ENCODE measurements around the gene AKT1. TPM values are rescaled to one million over a fixed set of nuclear protein-coding genes. Genes with fewer than 3 reads are reported as not detected.
A peak's percentile ranks its signal among the peaks of the same experiment; 100 is the strongest.

AKT1 gene
- total RNA-seq, 1 donor from 2014 or later, result 112 TPM

DNA sequence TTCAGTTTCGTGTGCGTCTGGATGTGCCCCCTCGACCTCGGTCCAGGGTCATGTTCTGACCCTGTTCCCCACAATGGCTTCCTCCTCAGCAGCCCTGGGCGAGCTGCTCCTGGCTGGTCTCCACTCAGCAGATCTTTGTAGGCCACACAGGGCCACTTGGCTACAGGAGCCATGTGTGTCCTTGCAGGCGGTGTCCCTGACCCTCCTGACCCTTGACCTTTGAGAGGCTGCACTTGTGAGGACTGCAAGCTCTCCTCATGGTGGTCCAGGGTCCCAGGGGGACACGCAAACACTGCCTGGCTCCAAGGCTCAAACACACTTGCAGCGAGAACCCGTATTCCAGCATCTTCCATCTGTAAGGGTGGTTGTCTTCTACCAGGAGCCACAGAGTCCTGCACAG lies 50.1 kb downstream of the AKT1 start:
- Histone ChIP-seq H3K9me3 (no peaks in the 10 kb centered on the region), H3K27me3 (no peaks in the 10 kb centered on the region), H3K36me3 (peaks cover 45 to 48% of the 10 kb centered on the region in 2 donors), H3K4me1 (peaks cover 37 to 52% of the 10 kb centered on the region in 2 donors), H3K27ac (peak overlapping the region; percentile 87 to 92), H3K4me3 (no peak overlapping the region)
- intact Hi-C loops (cut with DNase I), result loop anchor here (10.0 kb wide), 1 partner anchor 901 kb away; the partner anchor contains the start of gene PPP1R13B
- TF ChIP-seq CTCF (IDR thresholded peaks at IDR 0.05), result no peak
- no peak for DNase-seq (ENCODE audit: low spot score in 2 of 2)

GRCh38 chr14:104744484-104744883 lies 51.1 kb downstream of the AKT1 start:
- intact Hi-C loops (cut with DNase I), result loop anchor here (10.0 kb wide), 1 partner anchor 900 kb away; the partner anchor contains the start of gene PPP1R13B
- Histone ChIP-seq H3K9me3 (no peaks in the 10 kb centered on the region), H3K27me3 (no peaks in the 10 kb centered on the region), H3K4me1 (peaks cover 34 to 43% of the 10 kb centered on the region in 2 donors), H3K27ac (peak overlapping the region; percentile 87 to 92), H3K36me3 (peaks cover 55 to 57% of the 10 kb centered on the region in 2 donors), H3K4me3 (no peak overlapping the region)
- DNase-seq (ENCODE audit: low spot score in 2 of 2), result no peak
- no peak for TF ChIP-seq CTCF (IDR thresholded peaks at IDR 0.05)

DNA sequence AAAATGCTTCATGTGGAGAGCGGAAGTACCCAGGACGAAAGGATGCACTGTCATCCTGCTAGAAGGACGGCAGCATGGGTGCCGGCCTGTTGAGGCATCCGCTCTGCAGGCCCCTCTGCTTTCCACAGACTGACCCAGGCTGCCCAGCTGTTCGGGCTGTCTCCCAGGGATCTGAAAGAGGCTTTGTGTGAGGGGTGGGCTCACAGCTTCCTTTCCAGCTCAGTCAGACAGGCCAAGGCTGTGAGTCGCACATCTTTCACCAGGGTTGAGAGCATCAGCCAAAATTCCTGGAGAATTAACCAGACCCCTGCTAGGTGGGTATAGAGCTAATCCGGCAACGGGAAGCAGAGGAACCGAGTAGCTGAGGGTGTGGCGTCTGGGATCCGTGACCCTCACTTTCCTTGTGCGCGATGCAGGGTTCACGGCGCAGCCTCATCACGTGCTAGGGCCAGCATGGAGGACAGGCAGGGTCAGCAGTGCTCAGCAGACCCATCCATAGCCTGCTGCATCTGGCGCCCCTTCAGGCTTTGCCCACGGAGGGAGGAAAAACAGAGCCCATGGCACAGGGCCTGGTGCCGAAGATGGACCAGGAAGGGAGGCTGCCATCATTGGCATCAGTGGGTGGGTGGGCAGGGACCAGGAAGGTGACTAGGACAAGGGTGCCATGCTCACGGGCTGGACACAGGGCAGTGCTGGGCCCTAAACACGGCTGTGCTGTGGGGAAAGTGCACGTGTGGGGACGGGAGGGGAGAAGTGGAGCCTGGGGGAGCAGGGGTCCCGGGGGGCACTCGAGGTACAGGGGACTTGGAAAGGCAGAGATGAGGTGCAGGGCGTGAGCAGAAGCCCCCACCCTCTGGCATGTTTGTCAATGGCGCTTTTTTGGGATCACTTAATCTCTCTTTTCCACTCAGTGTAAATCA lies 51.8 kb downstream of the AKT1 start:
- intact Hi-C loops (cut with DNase I), result loop anchor here (10.0 kb wide), 1 partner anchor 899 kb away; the partner anchor contains the start of gene PPP1R13B
- Histone ChIP-seq H3K27ac (peak overlapping the region; percentile 87 to 92), H3K9me3 (no peaks in the 10 kb centered on the region), H3K36me3 (peaks cover 62 to 65% of the 10 kb centered on the region in 2 donors), H3K4me3 (no peak overlapping the region), H3K27me3 (no peaks in the 10 kb centered on the region), H3K4me1 (peaks cover 26 to 35% of the 10 kb centered on the region in 2 donors)
- TF ChIP-seq CTCF (IDR thresholded peaks at IDR 0.05), result no peak
- DNase-seq (ENCODE audit: low spot score in 2 of 2), result no peak

DNA sequence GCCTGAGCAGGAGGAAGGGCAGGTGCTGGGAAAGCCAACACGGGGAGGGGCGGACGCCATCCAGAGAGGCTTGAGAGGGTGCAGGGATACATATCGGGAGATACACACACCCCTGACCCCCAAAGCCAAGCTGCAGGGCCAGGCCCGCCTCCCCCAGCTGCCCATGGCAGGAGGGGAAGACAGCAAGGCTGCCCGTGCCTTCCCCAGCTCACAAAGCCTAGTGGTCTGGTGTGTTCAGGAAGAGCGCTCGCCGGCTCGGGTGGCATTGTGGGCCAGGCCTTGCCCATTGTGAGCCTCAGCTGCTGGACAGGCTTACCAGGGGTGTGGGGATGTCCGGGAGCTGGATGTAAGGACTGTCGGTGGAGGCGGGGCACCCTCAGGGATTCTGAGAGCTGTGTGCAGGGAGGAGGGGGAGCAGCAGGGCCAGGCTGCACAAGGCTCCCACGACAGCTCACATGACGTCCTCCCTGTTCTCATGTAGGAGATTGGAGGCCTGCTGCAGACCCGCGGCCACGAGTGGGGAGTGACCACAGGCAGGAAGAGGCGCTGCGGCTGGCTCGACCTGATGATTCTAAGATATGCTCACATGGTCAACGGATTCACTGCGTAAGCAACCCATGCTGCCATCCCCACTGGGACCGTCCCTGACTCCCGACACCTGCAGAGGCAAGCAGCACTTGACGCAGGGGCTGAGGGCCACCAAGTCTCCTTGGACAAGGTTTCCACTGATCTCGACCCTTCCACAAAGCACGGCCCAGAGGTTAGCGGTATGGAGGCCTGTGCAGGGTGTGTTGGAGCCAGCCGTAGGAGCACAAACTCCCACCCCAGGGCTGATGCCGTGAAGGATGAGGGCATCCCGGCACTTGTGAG lies 52.7 kb downstream of the AKT1 start:
- no peak for DNase-seq (ENCODE audit: low spot score in 2 of 2)
- Histone ChIP-seq H3K27ac (peak overlapping the region; percentile 64 to 92), H3K4me3 (no peak overlapping the region), H3K4me1 (peaks cover 17 to 27% of the 10 kb centered on the region in 2 donors), H3K9me3 (no peaks in the 10 kb centered on the region), H3K27me3 (no peaks in the 10 kb centered on the region), H3K36me3 (peaks cover 68 to 69% of the 10 kb centered on the region in 2 donors)
- TF ChIP-seq CTCF (IDR thresholded peaks at IDR 0.05), result no peak
- intact Hi-C loops (cut with DNase I), result loop anchor here (10.0 kb wide), 1 partner anchor 898 kb away; the partner anchor contains the start of gene PPP1R13B

DNA sequence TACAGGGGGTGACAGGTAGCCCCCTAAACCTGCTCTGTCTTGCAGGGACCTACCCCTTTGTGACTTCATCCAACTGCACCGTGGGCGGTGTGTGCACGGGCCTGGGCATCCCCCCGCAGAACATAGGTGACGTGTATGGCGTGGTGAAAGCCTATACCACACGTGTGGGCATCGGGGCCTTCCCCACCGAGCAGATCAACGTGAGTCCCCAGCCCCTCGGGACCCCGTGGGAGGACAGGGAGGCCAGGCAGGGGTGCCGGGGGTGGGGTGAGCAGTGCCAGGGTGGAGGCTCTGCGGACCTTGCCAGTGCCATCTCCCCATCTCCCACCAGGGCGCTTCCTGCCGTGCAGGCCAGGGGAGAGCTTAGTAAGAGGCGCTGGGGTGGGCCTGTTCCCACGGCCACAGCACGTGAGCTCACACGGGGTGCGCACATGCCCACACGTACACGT lies 53.7 kb downstream of the AKT1 start:
- intact Hi-C loops (cut with DNase I), result loop anchor here (10.0 kb wide), 1 partner anchor 897 kb away; the partner anchor contains the start of gene PPP1R13B
- no peak for TF ChIP-seq CTCF (IDR thresholded peaks at IDR 0.05)
- DNase-seq (ENCODE audit: low spot score in 2 of 2), result no peak

More for the DNA sequence above, 53.7 kb downstream of the AKT1 start:
- peaks cover 12 to 27% of the 10 kb centered on the region in 2 donors for H3K4me1 ChIP-seq
- peak overlapping the region; percentile 17 to 64 for H3K27ac ChIP-seq
- no peaks in the 10 kb centered on the region for H3K27me3 ChIP-seq
- H3K36me3 ChIP-seq, result peaks cover 69 to 73% of the 10 kb centered on the region in 2 donors
- no peaks in the 10 kb centered on the region for H3K9me3 ChIP-seq
- no peak overlapping the region for H3K4me3 ChIP-seq
